ENCODE results near the gene IQCH. TPM values are rescaled to one million over a fixed set of nuclear protein-coding genes. Genes with fewer than 3 reads are reported as not detected.

IQCH gene
- total RNA-seq, 2 donors from 2014 or later = 1.6 to 6.7 TPM

GRCh38 chr15:67267951-67268941, 13.7 kb downstream of the IQCH start:
- Histone ChIP-seq H3K27me3 (no peaks in the 10 kb centered on the region), H3K4me3 (no peak overlapping the region), H3K4me1 (no peaks in the 10 kb centered on the region), H3K27ac (no peak overlapping the region), H3K9me3 (no peaks in the 10 kb centered on the region), H3K36me3 (replicated peaks in 1 of 2; ENCODE audit: insufficient read depth in 1 of 2, low read depth in 2 of 2) (no peaks in the 10 kb centered on the region)
- TF ChIP-seq CTCF (IDR thresholded peaks at IDR 0.05) = no peak
- no peak for TF ChIP-seq POLR2A (IDR thresholded peaks at IDR 0.05)
- no peak for DNase-seq
- 60% methylated on average over 9 of the region's 9 CpGs for WGBS, 2 donors
- no peak for ATAC-seq
- intact Hi-C loops (cut with DNase I) = no loop called here

- Histone ChIP-seq H3K27ac (no peak overlapping the region), H3K4me3 (no peak overlapping the region), H3K27me3 (no peaks in the 10 kb centered on the region), H3K9me3 (no peaks in the 10 kb centered on the region), H3K36me3 (replicated peaks in 1 of 2; ENCODE audit: insufficient read depth in 1 of 2, low read depth in 2 of 2) (no peaks in the 10 kb centered on the region), H3K4me1 (no peaks in the 10 kb centered on the region)
- no peak for TF ChIP-seq POLR2A (IDR thresholded peaks at IDR 0.05)
- no peak for TF ChIP-seq CTCF (IDR thresholded peaks at IDR 0.05)
- DNase-seq = no peak
- ATAC-seq = no peak
- 85 to 91% methylated on average over 1 of the region's 1 CpG for whole genome bisulfite sequencing, 2 donors
- intact Hi-C loops (cut with DNase I) = no loop called here
Observed at GRCh38 chr15:67274236-67274635, 19.6 kb downstream of the IQCH start.

- DNase-seq = no peak
- no peak for TF ChIP-seq CTCF (IDR thresholded peaks at IDR 0.05)
- TF ChIP-seq POLR2A (IDR thresholded peaks at IDR 0.05) = no peak
- Histone ChIP-seq H3K27ac (no peak overlapping the region), H3K9me3 (no peaks in the 10 kb centered on the region), H3K4me1 (no peaks in the 10 kb centered on the region), H3K27me3 (no peaks in the 10 kb centered on the region), H3K4me3 (no peak overlapping the region), H3K36me3 (replicated peaks in 1 of 2; ENCODE audit: insufficient read depth in 1 of 2, low read depth in 2 of 2) (no peaks in the 10 kb centered on the region)
- 73 to 92% methylated on average over 1 of the region's 1 CpG for WGBS, 2 donors
- intact Hi-C loops (cut with DNase I) = no loop called here
- no peak for ATAC-seq
Observed at GRCh38 chr15:67276666-67277065, 22.1 kb downstream of the IQCH start.

- Histone ChIP-seq H3K27me3 (no peaks in the 10 kb centered on the region), H3K4me3 (no peak overlapping the region), H3K9me3 (no peaks in the 10 kb centered on the region), H3K4me1 (no peaks in the 10 kb centered on the region), H3K27ac (no peak overlapping the region), H3K36me3 (replicated peaks in 1 of 2; ENCODE audit: insufficient read depth in 1 of 2, low read depth in 2 of 2) (no peaks in the 10 kb centered on the region)
- DNase-seq = no peak
- 78 to 94% methylated on average over 2 of the region's 2 CpGs for WGBS, 2 donors
- TF ChIP-seq POLR2A (IDR thresholded peaks at IDR 0.05) = no peak
- TF ChIP-seq CTCF (IDR thresholded peaks at IDR 0.05) = no peak
- intact Hi-C loops (cut with DNase I) = no loop called here
- ATAC-seq = no peak
Observed at GRCh38 chr15:67280217-67280616, 25.6 kb downstream of the IQCH start.

Measured in body of pancreas (tissue), 4 donors.